Endometrium (tissue), 2 donors: ENCODE data around the gene TBC1D22A.
"Not testable (repeated sequence)": the region's sequence is repeated elsewhere in the genome, so short reads cannot be mapped to it uniquely, and the experiment has no call there.

Experiments
- FAIRE-seq: peaks from 2 replicates; lab custom pipeline; 2012; peaks lifted over from hg19 to GRCh38; lab: Jason Lieb, UNC
- donor health status: control.
- donor health status: control.

The TBC1D22A gene

GRCh38 chr22:46774253-46774979 lies 12.0 kb downstream of the TBC1D22A start:
- FAIRE-seq = no peak

DNA sequence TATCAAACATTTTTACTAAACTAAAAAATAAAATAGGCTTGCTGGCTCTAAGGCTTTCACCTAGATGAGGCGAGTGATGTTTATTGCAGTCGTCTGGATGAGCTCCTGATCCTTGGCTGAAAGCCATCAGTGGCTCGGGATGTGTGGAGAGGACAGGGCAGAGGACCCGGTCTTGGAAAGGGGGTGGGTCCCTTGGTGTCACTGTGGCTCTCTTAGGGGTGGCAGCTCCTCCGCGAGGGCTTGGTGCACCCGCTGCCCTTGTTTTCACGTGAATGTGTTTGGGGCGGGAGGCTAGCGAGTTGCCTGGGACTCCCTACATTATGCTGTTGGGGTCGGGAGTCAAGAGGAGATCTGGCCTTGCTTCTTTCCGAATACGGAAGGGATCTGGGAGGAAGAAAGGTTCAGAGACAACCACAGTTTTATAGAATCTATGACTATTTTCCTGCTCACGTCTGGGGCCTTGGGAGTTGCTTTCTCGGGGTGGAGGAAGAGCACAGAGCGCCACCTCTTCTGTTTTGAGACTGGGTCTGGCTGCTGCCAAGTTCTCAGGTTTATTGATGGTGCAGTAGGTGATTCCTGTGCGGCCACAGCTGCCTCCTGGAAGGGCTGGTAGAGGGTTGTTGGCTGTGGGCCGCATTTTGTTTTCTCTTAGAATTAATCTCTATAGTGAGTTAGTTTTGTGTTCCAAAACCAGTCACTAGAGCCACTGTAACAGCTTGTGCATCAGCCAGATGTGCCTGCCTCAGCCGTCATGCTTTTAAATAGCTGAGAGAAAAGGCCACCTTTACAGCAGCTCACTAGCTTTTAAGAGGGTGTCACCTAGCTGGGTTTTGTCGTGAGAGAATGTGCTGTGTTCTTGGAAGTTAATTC lies 12.8 kb downstream of the TBC1D22A start:
- no peak for FAIRE-seq

- FAIRE-seq = no peak
Observed at GRCh38 chr22:46775850-46776826, 13.7 kb downstream of the TBC1D22A start.

DNA sequence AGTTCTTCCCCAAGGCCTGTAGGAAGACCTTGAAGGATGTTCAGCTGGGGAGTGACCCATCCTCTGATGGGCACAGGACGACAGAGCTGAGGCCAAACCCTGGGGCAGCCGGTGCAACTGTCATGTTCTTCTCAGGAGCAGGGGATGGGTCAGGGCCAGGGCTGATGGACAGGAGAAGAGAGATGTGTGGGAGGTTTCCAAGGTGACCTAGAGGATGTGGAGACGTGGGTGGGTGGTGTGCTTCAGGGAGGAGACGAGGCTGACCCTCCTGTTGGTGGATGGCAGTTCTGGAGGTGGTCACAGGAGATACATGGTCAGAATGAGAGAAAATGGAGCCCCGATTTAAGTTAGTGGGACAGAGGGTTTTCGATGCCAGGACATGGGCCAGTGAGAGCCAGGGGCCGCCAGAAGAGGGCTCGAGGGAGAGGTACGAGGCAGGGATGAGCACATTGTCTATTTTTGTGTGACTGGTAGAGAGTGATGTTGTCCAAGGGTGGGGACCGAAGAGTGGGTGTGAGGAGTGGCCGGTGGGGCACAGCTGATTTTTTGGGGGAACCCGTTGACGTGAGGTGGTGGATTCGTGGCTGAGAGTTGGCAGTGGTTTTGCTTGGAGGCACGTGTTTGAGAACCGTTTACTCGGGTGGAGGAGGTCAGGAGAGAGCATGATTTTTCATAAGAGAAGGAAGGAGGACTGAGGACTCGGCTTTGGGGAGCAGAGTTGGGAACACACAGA lies 14.6 kb downstream of the TBC1D22A start:
- no peak for FAIRE-seq

- FAIRE-seq = no peak
Observed at GRCh38 chr22:46777609-46777970, 15.1 kb downstream of the TBC1D22A start.

DNA sequence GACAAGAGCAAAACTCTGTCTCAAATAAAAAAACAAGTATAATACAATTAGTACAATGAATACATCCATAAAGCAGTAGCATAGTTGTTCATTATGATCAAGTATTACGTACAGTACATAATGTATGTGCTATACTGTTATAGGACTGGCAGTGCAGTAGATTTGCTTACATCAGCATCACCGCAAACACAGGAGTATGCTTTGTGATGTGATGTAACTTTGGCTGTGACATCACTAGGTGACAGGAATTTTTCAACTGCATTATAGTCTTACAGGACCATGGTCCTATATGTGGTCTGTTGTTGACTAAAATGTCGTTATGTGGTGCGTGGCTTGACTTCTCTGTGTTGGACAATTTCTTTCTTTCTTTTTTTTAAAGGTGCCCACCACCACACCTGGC lies 16.6 kb downstream of the TBC1D22A start:
- FAIRE-seq = no peak

- no peak for FAIRE-seq
Observed at GRCh38 chr22:46779651-46780050, 17.2 kb downstream of the TBC1D22A start.

GRCh38 chr22:46780453-46780852 lies 18.0 kb downstream of the TBC1D22A start:
- no peak for FAIRE-seq

GRCh38 chr22:46781291-46781690 lies 18.8 kb downstream of the TBC1D22A start:
- FAIRE-seq = no peak

- FAIRE-seq = not testable (repeated sequence)
Observed at GRCh38 chr22:46782200-46782599, 19.8 kb downstream of the TBC1D22A start.

GRCh38 chr22:46783721-46784120 lies 21.3 kb downstream of the TBC1D22A start:
- FAIRE-seq = no peak

DNA sequence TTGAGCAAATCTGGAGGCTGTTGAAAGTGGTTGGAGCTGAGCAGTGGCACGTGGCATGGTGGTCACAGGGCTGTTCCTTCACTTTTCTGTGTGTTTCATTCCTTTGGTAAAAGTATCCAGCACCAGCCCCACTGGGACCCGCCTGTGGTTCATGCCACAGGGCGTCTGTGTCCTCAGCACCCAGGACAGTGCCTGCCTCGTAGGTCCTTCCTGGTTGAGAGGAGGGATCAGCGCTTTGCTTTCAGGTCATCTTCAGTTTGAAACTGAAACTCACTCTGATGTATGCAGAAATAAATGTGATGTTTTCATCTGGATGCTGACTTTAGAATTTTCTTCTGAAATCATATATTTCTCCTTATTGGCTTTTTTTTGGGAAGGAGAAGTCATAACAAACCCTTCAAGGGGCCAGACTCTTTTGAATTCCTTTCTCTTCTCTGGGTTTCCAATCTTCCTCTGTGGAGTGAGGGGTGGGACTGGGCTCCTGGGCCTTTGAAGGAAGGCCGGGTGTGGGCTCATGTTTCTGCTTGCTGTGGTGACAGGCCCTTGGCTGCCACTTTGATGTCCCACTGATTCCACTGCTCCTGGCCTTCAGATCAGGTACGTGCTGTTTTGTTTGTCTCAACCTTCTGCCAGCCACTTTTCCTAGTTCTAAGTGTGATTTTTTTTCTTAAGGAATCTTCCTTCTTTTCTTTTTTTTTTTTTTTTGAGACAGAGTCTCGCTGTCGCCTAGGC lies 26.2 kb downstream of the TBC1D22A start:
- no peak for FAIRE-seq

DNA sequence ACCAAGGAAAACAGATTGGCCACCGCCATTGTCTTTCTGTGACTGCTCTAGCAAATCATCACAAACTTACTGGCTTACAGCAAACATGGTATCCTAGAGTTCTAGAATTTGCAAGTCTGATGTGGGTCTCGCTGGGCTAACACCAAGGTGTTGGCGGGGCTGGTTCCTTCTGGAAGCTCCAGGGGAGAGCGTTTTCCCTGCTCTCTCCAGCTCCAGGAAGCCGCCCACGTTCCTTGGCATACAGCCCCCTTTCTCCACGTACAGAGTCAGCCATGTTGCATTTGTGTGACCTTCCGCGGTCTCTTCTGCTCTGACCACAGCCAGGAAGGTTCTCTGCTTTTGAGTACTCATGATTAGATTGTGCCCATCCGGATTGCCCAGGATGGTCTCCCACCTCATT lies 27.5 kb downstream of the TBC1D22A start:
- FAIRE-seq = no peak

DNA sequence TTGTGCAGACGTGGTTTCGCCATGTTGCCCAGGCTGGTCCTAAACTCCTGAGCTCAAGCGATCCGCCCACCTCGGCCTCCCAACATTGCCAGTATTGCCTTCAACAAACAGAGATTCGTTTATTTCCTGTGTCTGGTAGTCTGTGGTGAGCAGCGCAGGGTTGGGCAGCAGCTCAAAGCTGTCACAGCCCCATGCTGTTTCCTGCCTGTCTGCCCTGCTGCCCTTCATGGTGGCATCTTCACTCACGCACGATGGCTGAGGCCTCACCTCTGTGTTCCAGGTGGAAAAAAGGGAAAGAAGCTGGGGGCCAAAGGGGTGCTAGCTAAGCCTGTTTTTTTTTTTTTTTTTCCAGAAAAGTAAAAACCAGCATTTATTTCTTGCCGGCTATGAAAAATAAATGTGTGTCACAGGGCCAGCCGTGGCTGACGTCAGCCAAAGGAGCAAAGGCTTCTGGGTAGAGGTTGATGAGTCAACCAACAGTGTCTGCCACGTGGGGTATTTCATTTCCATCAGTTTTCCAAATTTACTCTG lies 28.8 kb downstream of the TBC1D22A start:
- FAIRE-seq = no peak

DNA sequence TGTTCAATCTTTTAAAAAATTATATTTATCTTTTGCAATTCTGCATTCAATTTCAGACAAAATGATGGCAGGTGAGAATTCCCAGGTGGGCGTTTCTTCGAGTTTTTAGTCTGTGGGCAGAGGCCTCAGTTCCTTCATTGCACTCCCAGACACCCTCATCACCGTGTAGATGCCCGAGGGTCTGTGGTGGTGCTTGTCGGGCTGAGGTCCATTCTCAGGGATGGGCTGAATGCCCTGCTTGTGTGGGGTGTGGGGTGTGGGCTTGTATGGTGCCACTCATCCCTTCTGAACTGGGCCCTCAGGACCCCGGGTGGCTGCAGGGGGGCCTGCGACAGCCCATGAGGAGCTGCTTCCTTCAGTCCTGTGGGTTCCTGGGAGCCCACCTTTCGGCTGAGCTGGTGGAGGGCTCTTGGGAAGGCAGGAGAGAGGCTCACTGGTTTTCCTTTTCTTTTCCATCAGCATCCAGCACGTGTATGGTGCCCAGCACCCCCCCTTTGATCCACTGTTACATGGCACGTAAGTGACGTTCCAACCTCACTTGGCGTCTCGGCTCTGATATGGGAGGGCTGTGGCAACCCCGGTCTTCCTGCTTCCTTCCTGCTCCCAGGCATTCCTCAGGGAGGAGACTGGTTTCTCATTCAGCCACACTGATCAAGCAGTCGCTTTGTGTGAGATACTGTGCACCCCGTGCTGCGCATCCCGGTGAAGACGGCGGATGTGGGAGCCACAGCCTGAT lies 29.8 kb downstream of the TBC1D22A start:
- no peak for FAIRE-seq

DNA sequence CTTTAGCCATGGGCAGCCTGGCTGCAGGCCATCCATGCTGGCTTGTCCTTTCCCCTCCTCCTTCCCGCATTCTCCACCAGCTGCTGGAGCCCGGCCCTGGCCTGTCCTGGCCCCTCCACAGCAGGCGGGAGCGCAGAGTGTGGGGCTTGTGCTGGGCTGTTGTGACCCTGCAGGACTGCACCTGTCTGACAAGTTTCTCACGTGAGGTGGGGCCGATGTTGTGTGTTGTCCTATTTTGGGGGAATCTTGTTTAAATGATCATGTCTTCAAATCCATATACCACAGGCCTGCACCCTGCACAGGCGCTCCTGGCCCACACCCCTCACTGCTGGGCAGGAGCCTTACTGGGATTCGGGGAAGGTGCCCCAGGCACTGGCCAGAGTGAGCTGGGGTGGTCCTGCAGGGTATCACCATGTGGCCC lies 30.4 kb downstream of the TBC1D22A start:
- FAIRE-seq = no peak

GRCh38 chr22:46793497-46793896 lies 31.0 kb downstream of the TBC1D22A start:
- no peak for FAIRE-seq

- no peak for FAIRE-seq
Observed at GRCh38 chr22:46794067-46794466, 31.6 kb downstream of the TBC1D22A start.

- FAIRE-seq = no peak
Observed at GRCh38 chr22:46794491-46794890, 32.0 kb downstream of the TBC1D22A start.

DNA sequence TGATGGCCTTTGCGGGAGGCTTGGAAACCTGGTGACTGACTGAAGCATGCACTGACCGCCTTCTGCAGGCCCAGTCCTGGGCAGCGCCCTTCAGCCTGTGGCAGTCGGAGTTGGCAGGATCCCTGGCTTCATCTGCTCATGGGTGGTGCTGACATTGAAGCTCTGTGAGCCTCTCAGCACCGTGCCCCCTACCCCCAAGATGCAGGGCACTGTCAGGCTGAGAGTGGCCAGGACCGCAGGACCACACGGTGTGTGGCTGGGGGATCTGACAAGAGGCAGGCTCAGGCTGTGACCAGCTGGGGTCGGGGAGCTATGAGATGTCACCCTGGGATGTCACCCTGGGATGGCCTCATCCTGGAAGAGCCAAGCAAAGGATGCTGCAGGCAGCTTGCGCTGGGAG lies 32.7 kb downstream of the TBC1D22A start:
- no peak for FAIRE-seq
